ENCODE measurements around the gene XYLB. TPM values are rescaled to one million over a fixed set of nuclear protein-coding genes. Genes with fewer than 3 reads are reported as not detected.
A peak's percentile ranks its signal among the peaks of the same experiment; 100 is the strongest.

XYLB gene
- total and polyA plus RNA-seq, 11 donors, result 0.23 to 2.9 (median 0.61) TPM

GRCh38 chr3:38343797-38344594 lies 2.6 kb upstream of the XYLB start:
- WGBS, 4 donors, result 78 to 93% (median 88%) methylated on average over 3 of the region's 3 CpGs
- Histone ChIP-seq H3K27ac (no peak overlapping the region), H3K9me3 (no peaks in the 10 kb centered on the region), H3K36me3 (no peaks in the 10 kb centered on the region), H3K27me3 (no peaks in the 10 kb centered on the region), H3K4me3 (no peak overlapping the region), H3K4me1 (peaks cover 0 to 22% (median 3%) of the 10 kb centered on the region in 12 donors)
- ATAC-seq, result no peak
- intact Hi-C loops (cut with DNase I), result loop anchor here in 3 of 10 donors (10.0 kb wide), 2 partner anchors 209 to 229 kb away; partner anchors contain the start of genes ACAA1 (in 2 of the 3) and MYD88 (in 2 of the 3)
- TF ChIP-seq CTCF (IDR thresholded peaks at IDR 0.05) (no peak), POLR2A (IDR thresholded peaks at IDR 0.05) (no peak)
- no peak for DNase-seq

GRCh38 chr3:38345879-38346586 lies 552 bp upstream of the XYLB start:
- Histone ChIP-seq H3K4me3 (peak overlapping the region in 11 of 12 donors; percentile 44 to 93 (median 65)), H3K36me3 (no peaks in the 10 kb centered on the region), H3K4me1 (peaks cover 0 to 29% (median 3%) of the 10 kb centered on the region in 12 donors), H3K27ac (peak overlapping the region in 2 of 12 donors; percentile 38 to 44), H3K9me3 (no peaks in the 10 kb centered on the region), H3K27me3 (no peaks in the 10 kb centered on the region)
- no peak for TF ChIP-seq POLR2A (IDR thresholded peaks at IDR 0.05)
- TF ChIP-seq CTCF (IDR thresholded peaks at IDR 0.05), result no peak
- ATAC-seq, result peak in 3 of 4 donors; percentile 19 to 48 (median 41)
- intact Hi-C loops (cut with DNase I), result loop anchor here (2.0 to 10.0 kb wide), 6 partner anchors 131 to 231 kb away; partner anchors contain the start of genes ACAA1 (in 2 of the 10) and MYD88 (in 2 of the 10)
- no peak for DNase-seq
- WGBS, 4 donors, result 43 to 56% (median 45%) methylated on average over 7 to 10 of the region's 10 CpGs

GRCh38 chr3:38347421-38348200 lies 1.0 kb downstream of the XYLB start:
- ATAC-seq, result no peak
- peak overlapping the region in 11 of 12 donors; percentile 44 to 93 (median 65) for H3K4me3 ChIP-seq
- peaks cover 0 to 29% (median 3%) of the 10 kb centered on the region in 12 donors for H3K4me1 ChIP-seq
- 88 to 91% (median 89%) methylated on average over 19 of the region's 19 CpGs for WGBS, 4 donors
- no peak for DNase-seq
- TF ChIP-seq POLR2A (IDR thresholded peaks at IDR 0.05) (no peak), CTCF (IDR thresholded peaks at IDR 0.05) (no peak)
- intact Hi-C loops (cut with DNase I), result loop anchor here (1.0 to 10.0 kb wide), 7 partner anchors 130 to 233 kb away; partner anchors contain the start of genes ACAA1 (in 2 of the 10) and MYD88 (in 2 of the 10)
- no peak overlapping the region for H3K27ac ChIP-seq
- H3K27me3 ChIP-seq, result no peaks in the 10 kb centered on the region
- H3K9me3 ChIP-seq, result no peaks in the 10 kb centered on the region
- H3K36me3 ChIP-seq, result no peaks in the 10 kb centered on the region
